Stimulated activated CD8-positive, alpha-beta memory T cell treated with anti-CD3 and anti-CD28 coated beads, Interleukin-7, amount 100 ng/mL, for 48 hours (primary cell): ENCODE data around the gene MISP3.

Experiments used
- DNase-seq, 2 donors: peaks; one replicate each; pipeline ENCODE4 v3.0.0-alpha.2; 2020; ENCODE audit warnings: low read depth in 1 of 2; ENCODE audit errors: extremely low read depth in 1 of 2

Gene MISP3

GRCh38 chr19:14101003-14101545 is 28.5 kb downstream of the MISP3 start:
- no peak for DNase-seq

- no peak for DNase-seq
These were observed 29.6 kb downstream of the MISP3 start for GRCh38 chr19:14102102-14102696.

- no peak for DNase-seq
These were observed 30.2 kb downstream of the MISP3 start for GRCh38 chr19:14102756-14103155.

GRCh38 chr19:14103310-14103709 is 30.7 kb downstream of the MISP3 start:
- DNase-seq = no peak

DNA sequence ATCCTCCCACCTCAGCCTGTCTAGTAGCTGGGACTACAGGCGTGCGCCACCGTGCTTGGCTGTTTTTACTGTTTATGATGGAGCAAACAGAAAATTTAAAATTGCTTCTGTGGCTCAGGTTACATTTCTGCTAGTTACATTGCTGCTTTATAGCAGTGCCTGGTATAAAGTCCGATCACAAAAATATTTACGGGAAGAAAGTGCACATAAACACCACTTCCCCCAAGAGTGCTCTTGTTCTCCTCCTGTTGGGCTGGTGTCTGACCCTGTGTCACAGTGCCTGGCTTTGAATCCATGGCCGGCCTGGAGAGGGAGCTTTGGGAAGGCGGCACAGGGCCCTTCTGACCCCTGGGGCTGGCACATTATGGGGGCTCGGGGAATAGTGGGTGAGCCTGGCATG is 33.1 kb downstream of the MISP3 start:
- no peak for DNase-seq

GRCh38 chr19:14106840-14107239 is 34.3 kb downstream of the MISP3 start:
- no peak for DNase-seq

DNA sequence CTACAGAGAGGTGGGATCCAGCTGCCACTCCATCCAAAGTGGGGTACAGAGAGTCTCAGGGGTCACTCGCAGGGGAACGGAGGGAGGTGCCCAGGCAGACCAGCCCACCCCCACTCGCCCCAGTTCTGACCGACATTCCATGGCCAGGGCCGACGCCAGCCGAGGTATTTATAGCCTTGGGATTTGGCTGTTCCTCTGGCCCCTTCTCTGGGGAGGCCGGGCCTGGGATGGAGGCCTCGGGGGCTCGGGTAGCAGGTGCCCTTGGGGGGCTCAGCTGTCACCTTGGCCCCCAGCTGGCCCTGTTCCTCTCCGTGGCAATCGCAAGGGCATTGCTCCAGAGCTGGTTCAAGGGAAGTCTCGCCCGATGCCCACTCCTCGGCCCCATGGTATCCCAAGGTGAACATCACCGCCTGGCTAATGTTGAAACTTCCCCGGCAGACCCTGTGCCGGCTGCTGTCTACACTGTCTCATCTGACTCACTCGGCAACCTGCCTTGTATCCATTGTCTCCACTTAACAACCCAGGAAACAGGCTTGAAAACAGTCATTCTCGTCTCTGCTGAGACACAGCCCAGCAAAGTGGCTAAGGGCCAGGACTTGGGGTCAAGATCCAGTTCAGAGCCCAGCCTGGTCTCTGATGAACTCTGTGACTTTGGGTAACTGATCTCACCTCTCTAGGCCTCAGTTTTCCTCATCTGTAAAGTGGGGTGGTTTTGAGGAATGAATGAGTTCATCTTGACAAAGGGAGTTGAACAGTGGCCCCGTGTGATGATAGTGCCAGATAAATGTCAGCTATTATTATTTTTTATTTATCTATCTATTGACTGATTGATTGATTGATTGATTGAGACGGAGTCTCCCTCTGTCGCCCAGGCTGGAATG is 35.2 kb downstream of the MISP3 start:
- DNase-seq = no peak

DNA sequence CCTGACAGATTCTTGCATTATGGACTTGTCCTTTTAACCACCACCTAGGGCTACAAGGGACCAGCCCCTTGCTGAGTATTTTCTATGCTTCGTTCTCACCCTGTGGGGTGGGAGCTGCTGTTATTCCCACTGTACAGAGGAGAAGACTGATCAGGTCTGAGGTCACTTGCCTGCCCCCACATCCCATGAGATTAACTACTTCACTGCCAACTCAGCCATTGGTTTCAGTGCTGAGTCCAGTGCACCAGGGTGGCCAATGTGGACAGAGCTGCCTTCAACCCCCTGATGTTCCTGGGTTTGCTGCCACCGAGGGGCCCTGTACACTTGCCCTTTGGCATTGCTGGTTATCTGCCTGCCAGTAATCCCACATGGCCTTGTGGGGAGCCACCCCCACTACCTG is 38.1 kb downstream of the MISP3 start:
- DNase-seq = no peak

DNA sequence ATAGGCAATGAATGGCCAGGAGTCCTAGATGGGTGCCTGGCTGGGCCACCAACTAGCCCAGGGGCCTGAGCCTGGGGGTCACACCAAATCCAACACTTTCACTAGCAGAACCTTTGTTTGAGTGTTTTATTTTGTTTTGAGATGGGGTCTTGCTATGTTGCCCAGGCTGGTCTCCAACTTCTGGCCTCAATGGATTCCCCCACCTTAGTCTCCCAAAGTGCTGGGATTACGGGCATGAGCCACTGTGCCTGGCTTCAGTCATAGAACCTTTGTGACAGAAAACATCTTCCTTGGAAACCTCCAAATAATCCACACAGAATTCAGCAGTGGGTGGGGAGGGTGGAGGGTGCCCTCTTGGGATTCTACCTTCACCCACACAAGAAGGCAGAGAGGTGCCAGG is 38.9 kb downstream of the MISP3 start:
- DNase-seq = no peak

GRCh38 chr19:14112051-14112808 is 39.6 kb downstream of the MISP3 start:
- DNase-seq = no peak

GRCh38 chr19:14112809-14113385 is 40.3 kb downstream of the MISP3 start:
- no peak for DNase-seq

DNA sequence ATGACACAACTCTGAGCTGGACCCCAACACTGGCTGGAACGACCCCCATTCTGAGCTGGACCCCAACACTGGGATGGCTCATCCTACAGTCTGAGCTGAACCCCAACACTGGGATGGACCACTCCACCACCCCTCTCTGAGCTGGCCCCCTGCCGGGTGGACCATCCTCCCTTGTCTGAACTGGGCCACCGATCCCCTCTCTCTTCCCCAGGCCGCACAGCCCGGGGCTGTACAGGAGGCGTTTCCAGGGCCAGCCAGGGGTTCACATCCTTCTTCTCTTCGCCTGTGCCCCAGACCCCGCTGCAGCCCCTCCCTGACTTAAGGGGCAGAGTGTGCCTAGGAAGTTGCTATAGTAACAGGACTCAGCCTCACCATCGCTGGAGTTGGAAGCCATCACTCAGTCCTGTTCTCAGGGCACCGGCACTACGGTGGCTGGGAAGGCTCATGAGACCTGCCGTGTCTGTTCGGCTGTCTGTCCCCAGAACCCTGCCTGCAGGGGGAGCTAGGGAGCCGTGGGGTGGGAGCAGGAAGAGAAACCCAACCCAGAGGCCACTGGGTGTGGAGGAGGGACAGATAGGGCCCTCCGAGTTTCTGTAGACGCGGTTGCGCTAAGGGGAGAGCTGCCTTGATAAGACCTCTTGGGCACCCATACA is 41.3 kb downstream of the MISP3 start:
- DNase-seq = peak in 1 of 2 donors; percentile 37

DNA sequence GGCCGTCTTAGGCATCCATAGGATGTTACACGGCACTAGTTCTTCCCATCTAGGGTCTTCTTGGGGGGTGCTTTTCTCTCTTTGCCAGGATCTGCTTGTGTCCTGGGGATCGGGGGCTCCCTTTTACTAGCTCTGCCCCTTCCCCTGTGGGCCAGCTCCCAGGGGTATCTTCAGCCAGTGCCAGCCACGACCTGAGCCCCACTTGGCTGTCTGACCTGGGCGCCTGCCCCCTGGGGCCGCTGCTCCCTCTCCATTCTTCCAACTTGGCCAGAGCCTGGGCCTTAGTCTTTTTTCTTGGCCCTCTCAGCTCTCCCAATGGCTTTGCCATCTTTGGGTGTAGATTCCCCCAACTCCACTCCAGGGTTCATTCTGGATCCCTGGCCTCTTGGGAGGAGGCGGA is 41.9 kb downstream of the MISP3 start:
- DNase-seq = no peak

GRCh38 chr19:14114854-14115253 is 42.3 kb downstream of the MISP3 start:
- DNase-seq = peak in 1 of 2 donors; percentile 38

- no peak for DNase-seq
These were observed 43.2 kb downstream of the MISP3 start for GRCh38 chr19:14115756-14116155.

DNA sequence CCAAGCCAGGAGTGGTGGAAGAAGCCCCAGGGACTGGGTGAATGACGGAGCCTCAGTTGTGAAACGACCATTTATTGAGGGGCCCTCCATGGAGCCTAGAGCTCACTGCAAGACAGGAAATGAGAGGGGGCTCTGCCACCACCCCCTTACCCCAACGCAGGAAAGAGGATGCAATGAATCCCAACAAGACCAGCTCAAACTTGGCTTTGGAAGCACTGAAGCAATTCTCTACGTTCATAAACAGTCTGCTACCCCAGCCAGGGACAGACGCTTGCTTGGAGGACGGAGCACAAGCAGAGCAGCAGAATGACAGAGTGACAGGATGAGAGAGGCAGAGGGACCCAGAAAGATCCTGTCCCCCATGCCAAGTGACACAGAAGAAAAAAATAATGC is 43.9 kb downstream of the MISP3 start:
- DNase-seq = no peak

GRCh38 chr19:14116918-14117578 is 44.5 kb downstream of the MISP3 start:
- DNase-seq = no peak

DNA sequence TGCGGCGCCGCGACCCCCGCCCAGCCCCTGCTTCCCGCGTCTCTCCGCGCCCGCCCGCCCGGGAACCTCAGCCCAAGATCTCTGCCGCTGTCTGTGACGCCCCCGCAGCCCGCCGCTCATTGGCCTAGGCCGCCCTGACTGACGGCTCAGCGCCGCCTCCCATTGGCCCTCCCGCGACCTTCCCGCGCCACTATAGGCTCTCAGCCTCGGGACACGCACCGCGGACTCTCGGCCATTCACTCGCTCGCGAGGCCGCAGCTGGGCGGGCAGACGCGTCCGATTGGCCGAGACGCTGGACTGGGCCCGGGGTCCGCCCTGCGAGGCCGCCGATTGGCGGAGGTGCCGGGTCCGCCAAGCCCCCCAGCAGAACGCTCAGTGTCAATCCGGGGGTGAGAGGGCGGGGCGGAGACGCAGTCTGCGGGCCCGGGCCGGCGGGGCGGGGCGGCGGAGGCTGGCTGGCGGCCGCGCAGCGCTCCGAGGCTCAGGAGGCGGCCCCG is 45.1 kb downstream of the MISP3 start, which contains the start of gene PRKACA:
TSS of gene PRKACA (minus strand) at position 95 of the 497 bp plus-strand sequence. CDS start 215 bp downstream, outside the sequence.
- peak; percentile 97 to 99 for DNase-seq

DNA sequence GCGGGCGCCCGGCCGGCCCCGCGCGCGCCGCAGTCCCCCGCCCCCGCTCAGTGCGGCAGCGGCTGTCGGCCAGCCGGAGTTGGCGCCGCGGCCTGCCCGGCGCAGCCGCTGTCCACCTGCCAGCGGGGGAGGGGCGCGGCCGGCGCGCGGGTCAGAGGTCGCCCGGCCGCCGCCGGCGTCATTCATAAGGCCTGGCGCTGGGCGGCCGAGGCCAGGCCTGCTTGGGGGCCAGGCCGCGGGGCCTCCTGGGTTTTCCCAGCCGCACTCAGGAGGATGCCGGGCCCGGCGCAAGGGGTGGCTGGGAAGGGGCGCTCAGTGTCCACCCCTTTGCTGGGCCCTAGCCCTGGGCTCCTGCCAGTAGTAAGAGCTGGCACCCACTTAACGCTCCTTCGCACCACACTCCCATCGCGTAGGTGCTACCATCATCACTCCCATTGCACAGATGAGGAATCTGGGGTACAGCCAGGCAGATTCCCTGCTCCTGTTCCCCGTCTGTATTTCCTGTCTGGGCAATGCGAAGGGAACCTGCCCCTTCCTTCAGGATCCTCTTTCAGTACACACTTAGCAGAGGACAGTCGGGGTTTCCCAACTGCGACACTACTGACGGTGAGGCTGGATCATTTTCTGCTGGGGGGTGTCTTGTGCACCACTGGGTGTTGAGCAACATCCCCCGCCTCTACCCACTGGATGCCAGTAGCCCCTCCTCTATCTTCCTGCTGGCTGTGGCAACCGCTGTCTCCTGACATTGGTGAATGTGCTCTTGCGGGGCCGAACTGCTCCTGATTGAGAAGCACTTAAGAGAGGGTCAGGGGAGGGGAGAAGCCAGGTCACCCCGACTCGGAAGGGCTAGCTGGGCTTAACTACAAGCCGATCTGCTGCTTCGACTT is 45.8 kb downstream of the MISP3 start:
- DNase-seq = no peak
